GM19455 (cell line): Measurements from ENCODE around the gene ALDH3A1.

Experiments
- ATAC-seq: cut with Tn5 transposase; IDR thresholded peaks from one replicate; pipeline ENCODE4 v1.9.1; 2021; ENCODE audit not compliant: unreplicated experiment

ALDH3A1 gene

GRCh38 chr17:19742495-19742894 lies 5.6 kb downstream of the ALDH3A1 start:
- no peak for ATAC-seq

- ATAC-seq: no peak
Measured at GRCh38 chr17:19741832-19742457, 6.2 kb downstream of the ALDH3A1 start.

- no peak for ATAC-seq
Measured at GRCh38 chr17:19740933-19741332, 7.2 kb downstream of the ALDH3A1 start.

GRCh38 chr17:19739241-19740201 lies 8.6 kb downstream of the ALDH3A1 start:
- no peak for ATAC-seq

GRCh38 chr17:19738757-19739156 lies 9.3 kb downstream of the ALDH3A1 start:
- ATAC-seq: no peak

GRCh38 chr17:19738073-19738449 lies 10.0 kb downstream of the ALDH3A1 start:
- no peak for ATAC-seq

GRCh38 chr17:19737305-19738072 lies 10.6 kb downstream of the ALDH3A1 start:
- no peak for ATAC-seq

- no peak for ATAC-seq
Measured at GRCh38 chr17:19736071-19736470, 12.0 kb downstream of the ALDH3A1 start.

- no peak for ATAC-seq
Measured at GRCh38 chr17:19733953-19734526, 14.1 kb downstream of the ALDH3A1 start.

GRCh38 chr17:19731626-19732025 lies 16.5 kb downstream of the ALDH3A1 start:
- no peak for ATAC-seq

- ATAC-seq: no peak
Measured at GRCh38 chr17:19730843-19731242, 17.3 kb downstream of the ALDH3A1 start.

GRCh38 chr17:19729900-19730299 lies 18.2 kb downstream of the ALDH3A1 start:
- no peak for ATAC-seq

GRCh38 chr17:19728084-19728495 lies 20.0 kb downstream of the ALDH3A1 start:
- no peak for ATAC-seq

- no peak for ATAC-seq
Measured at GRCh38 chr17:19727501-19728078, 20.5 kb downstream of the ALDH3A1 start.

GRCh38 chr17:19726631-19727376 lies 21.3 kb downstream of the ALDH3A1 start:
- no peak for ATAC-seq

GRCh38 chr17:19725486-19725885 lies 22.6 kb downstream of the ALDH3A1 start:
- ATAC-seq: no peak

- no peak for ATAC-seq
Measured at GRCh38 chr17:19724501-19725420, 23.3 kb downstream of the ALDH3A1 start.

GRCh38 chr17:19723964-19724363 lies 24.1 kb downstream of the ALDH3A1 start:
- no peak for ATAC-seq
